NCI-H524 (cell line): ENCODE results near the gene GARNL3.
A peak's percentile ranks its signal among the peaks of the same experiment; 100 is the strongest.

Source experiments
- DNase-seq, 2 experiments: peaks; one replicate each; lab custom pipeline; 2025; lab: John Stamatoyannopoulos, UW

GARNL3 gene

GRCh38 chr9:127311239-127311741, 46.7 kb downstream of the GARNL3 start:
- peak; percentile 80 to 84 for DNase-seq

GRCh38 chr9:127313042-127313560, 48.5 kb downstream of the GARNL3 start:
- peak; percentile 69 to 88 for DNase-seq

- no peak for DNase-seq
Observed at GRCh38 chr9:127314911-127315310, 50.3 kb downstream of the GARNL3 start.

- DNase-seq = no peak
Observed at GRCh38 chr9:127316586-127317323, 52.2 kb downstream of the GARNL3 start.

GRCh38 chr9:127318651-127319167, 54.1 kb downstream of the GARNL3 start:
- peak in 1 of 2 experiments; percentile 21 for DNase-seq

GRCh38 chr9:127319366-127320114, 55.0 kb downstream of the GARNL3 start:
- no peak for DNase-seq

GRCh38 chr9:127320115-127320378, 55.5 kb downstream of the GARNL3 start:
- DNase-seq = no peak

GRCh38 chr9:127323393-127323792, 58.8 kb downstream of the GARNL3 start:
- DNase-seq = no peak

- no peak for DNase-seq
Observed at GRCh38 chr9:127330501-127330900, 65.9 kb downstream of the GARNL3 start.

- peak; percentile 88 to 95 for DNase-seq
Observed at GRCh38 chr9:127333221-127334064, 68.9 kb downstream of the GARNL3 start.

- DNase-seq = no peak
Observed at GRCh38 chr9:127334725-127335124, 70.2 kb downstream of the GARNL3 start.

GRCh38 chr9:127336086-127336485, 71.5 kb downstream of the GARNL3 start:
- DNase-seq = no peak

GRCh38 chr9:127336506-127337352, 72.2 kb downstream of the GARNL3 start:
- no peak for DNase-seq

GRCh38 chr9:127340721-127341120, 76.1 kb downstream of the GARNL3 start:
- no peak for DNase-seq

GRCh38 chr9:127341152-127341551, 76.6 kb downstream of the GARNL3 start:
- DNase-seq = no peak

- DNase-seq = no peak
Observed at GRCh38 chr9:127344368-127345000, 79.9 kb downstream of the GARNL3 start.

GRCh38 chr9:127345566-127345965, 81.0 kb downstream of the GARNL3 start:
- no peak for DNase-seq

- DNase-seq = peak in 1 of 2 experiments; percentile 14
Observed at GRCh38 chr9:127346584-127346983, 82.0 kb downstream of the GARNL3 start.

- DNase-seq = peak; percentile 27 to 51
Observed at GRCh38 chr9:127347831-127348776, 83.5 kb downstream of the GARNL3 start.
